ENCODE results near the gene WDR38. TPM values are rescaled to one million over a fixed set of nuclear protein-coding genes. Genes with fewer than 3 reads are reported as not detected.
A peak's percentile ranks its signal among the peaks of the same experiment; 100 is the strongest.

WDR38 gene
- total and polyA plus RNA-seq, 2 of the 13 experiments (the other 11 are each of a cell fraction or from before 2014, with no cell fraction given) = not detected

DNA sequence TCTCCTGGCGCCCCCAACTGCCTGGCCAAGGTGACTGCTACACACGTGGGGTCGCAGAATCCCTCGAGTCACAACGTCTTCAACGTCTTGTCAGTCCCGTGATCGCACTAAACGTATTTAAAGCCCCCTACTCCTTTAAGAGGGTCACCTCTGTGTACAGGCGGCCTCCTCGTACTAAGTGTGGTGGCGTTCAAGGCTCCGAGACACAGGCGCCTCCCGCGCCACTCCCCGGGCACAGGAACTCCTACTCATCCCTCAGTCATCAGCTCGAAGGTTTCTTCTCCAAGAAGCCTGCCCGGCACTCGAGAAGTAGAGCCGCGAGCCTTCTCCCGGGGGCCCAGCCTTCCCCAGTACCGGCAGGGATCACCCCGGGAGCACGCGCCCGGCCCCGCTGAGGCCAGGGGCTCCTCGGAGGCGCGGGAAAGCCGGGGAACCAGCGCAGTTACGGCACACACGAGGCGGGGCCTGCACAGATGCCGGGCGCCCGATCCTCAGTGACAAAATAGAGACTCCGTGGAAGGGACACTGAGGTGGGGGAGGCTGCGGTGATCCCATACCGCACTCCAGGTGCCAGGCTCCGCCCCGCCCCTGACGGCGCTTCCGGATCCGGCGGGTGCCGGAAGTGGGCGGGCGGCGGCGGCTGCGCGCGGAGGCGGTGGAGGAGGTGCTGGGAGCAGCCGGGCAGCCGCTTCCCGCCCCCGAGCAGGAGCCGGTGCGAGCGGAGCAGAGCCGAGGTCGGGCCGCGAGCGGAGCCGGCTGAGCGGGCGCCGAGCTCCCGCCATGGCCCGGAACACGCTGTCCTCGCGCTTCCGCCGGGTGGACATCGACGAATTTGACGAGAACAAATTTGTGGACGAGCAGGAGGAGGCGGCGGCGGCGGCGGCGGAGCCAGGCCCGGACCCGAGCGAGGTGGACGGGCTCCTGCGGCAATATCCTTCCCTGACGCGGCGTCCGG is 15.5 kb downstream of the WDR38 start (continued):
- TF ChIP-seq, protein P1, sequence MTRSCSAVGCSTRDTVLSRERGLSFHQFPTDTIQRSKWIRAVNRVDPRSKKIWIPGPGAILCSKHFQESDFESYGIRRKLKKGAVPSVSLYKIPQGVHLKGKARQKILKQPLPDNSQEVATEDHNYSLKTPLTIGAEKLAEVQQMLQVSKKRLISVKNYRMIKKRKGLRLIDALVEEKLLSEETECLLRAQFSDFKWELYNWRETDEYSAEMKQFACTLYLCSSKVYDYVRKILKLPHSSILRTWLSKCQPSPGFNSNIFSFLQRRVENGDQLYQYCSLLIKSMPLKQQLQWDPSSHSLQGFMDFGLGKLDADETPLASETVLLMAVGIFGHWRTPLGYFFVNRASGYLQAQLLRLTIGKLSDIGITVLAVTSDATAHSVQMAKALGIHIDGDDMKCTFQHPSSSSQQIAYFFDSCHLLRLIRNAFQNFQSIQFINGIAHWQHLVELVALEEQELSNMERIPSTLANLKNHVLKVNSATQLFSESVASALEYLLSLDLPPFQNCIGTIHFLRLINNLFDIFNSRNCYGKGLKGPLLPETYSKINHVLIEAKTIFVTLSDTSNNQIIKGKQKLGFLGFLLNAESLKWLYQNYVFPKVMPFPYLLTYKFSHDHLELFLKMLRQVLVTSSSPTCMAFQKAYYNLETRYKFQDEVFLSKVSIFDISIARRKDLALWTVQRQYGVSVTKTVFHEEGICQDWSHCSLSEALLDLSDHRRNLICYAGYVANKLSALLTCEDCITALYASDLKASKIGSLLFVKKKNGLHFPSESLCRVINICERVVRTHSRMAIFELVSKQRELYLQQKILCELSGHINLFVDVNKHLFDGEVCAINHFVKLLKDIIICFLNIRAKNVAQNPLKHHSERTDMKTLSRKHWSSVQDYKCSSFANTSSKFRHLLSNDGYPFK (CRISPR knock-in tag; IDR thresholded peaks at IDR 0.05; ENCODE audit: borderline replicate concordance) = peak; percentile 80
- TF ChIP-seq, protein P2, sequence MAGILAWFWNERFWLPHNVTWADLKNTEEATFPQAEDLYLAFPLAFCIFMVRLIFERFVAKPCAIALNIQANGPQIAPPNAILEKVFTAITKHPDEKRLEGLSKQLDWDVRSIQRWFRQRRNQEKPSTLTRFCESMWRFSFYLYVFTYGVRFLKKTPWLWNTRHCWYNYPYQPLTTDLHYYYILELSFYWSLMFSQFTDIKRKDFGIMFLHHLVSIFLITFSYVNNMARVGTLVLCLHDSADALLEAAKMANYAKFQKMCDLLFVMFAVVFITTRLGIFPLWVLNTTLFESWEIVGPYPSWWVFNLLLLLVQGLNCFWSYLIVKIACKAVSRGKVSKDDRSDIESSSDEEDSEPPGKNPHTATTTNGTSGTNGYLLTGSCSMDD (CRISPR knock-in tag; IDR thresholded peaks at IDR 0.05) = no peak
- TF ChIP-seq ZBTB25 (CRISPR knock-in tag; IDR thresholded peaks at IDR 0.05) = peak; percentile 0; the same call in 1 of the 2 replicates
- TF ChIP-seq ZNF703 (CRISPR knock-in tag; IDR thresholded peaks at IDR 0.05; ENCODE audit: borderline replicate concordance) = no peak; the same call in 1 of the 2 replicates
- TF ChIP-seq EED (CRISPR knock-in tag; IDR thresholded peaks at IDR 0.05) = peak; percentile 42; the same call in 1 of the 2 replicates
- 0 out of 2 replicates have a peak, but pooled peaks have one; percentile 12 for TF ChIP-seq SIN3A (IDR thresholded peaks at IDR 0.05; ENCODE audit: borderline replicate concordance, low read depth, low read length)
- no peak for TF ChIP-seq SP1 (IDR thresholded peaks at IDR 0.05)
- TF ChIP-seq SP1 (CRISPR knock-in tag; IDR thresholded peaks at IDR 0.05) = peak; percentile 87
- TF ChIP-seq LCORL (IDR thresholded peaks at IDR 0.05) = no peak
- TF ChIP-seq LCORL (CRISPR knock-in tag; IDR thresholded peaks at IDR 0.05) = peak; percentile 53; the same call in 1 of the 2 replicates
- TF ChIP-seq, protein P3, sequence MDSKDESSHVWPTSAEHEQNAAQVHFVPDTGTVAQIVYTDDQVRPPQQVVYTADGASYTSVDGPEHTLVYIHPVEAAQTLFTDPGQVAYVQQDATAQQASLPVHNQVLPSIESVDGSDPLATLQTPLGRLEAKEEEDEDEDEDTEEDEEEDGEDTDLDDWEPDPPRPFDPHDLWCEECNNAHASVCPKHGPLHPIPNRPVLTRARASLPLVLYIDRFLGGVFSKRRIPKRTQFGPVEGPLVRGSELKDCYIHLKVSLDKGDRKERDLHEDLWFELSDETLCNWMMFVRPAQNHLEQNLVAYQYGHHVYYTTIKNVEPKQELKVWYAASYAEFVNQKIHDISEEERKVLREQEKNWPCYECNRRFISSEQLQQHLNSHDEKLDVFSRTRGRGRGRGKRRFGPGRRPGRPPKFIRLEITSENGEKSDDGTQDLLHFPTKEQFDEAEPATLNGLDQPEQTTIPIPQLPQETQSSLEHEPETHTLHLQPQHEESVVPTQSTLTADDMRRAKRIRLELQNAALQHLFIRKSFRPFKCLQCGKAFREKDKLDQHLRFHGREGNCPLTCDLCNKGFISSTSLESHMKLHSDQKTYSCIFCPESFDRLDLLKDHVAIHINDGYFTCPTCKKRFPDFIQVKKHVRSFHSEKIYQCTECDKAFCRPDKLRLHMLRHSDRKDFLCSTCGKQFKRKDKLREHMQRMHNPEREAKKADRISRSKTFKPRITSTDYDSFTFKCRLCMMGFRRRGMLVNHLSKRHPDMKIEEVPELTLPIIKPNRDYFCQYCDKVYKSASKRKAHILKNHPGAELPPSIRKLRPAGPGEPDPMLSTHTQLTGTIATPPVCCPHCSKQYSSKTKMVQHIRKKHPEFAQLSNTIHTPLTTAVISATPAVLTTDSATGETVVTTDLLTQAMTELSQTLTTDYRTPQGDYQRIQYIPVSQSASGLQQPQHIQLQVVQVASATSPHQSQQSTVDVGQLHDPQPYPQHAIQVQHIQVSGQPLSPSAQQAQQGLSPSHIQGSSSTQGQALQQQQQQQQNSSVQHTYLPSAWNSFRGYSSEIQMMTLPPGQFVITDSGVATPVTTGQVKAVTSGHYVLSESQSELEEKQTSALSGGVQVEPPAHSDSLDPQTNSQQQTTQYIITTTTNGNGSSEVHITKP (CRISPR knock-in tag; IDR thresholded peaks at IDR 0.05; ENCODE audit: low read depth) = peak; percentile 62; the same call in 1 of the 2 replicates
- TF ChIP-seq RBFOX2 (IDR thresholded peaks at IDR 0.05; ENCODE audit: low read depth, low read length) = peak; percentile 96
- no peak for TF ChIP-seq ZNF543 (CRISPR knock-in tag; IDR thresholded peaks at IDR 0.05)
- 0 out of 2 replicates have a peak, but pooled peaks have one; percentile 12 for TF ChIP-seq FOXA3 (CRISPR knock-in tag; IDR thresholded peaks at IDR 0.05)
- TF ChIP-seq, protein P4, sequence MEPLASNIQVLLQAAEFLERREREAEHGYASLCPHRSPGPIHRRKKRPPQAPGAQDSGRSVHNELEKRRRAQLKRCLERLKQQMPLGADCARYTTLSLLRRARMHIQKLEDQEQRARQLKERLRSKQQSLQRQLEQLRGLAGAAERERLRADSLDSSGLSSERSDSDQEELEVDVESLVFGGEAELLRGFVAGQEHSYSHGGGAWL (CRISPR knock-in tag; IDR thresholded peaks at IDR 0.05) = peak; percentile 23
- TF ChIP-seq SRSF9 (IDR thresholded peaks at IDR 0.05; ENCODE audit: borderline replicate concordance, insufficient read depth, low read depth, low read length, poor library complexity, severe bottlenecking) = no peak
- TF ChIP-seq, protein P5, sequence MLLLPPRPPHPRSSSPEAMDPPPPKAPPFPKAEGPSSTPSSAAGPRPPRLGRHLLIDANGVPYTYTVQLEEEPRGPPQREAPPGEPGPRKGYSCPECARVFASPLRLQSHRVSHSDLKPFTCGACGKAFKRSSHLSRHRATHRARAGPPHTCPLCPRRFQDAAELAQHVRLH (CRISPR knock-in tag; IDR thresholded peaks at IDR 0.05; ENCODE audit: borderline replicate concordance, low read depth) = peak; percentile 29; the same call in 1 of the 2 replicates
- TF ChIP-seq ETV6 (CRISPR knock-in tag; conservative IDR thresholded peaks at IDR 0.05) = peak; percentile 4; the same call in 1 of the 2 replicates
